ENCODE data around the gene KCNH8.

The KCNH8 gene

DNA sequence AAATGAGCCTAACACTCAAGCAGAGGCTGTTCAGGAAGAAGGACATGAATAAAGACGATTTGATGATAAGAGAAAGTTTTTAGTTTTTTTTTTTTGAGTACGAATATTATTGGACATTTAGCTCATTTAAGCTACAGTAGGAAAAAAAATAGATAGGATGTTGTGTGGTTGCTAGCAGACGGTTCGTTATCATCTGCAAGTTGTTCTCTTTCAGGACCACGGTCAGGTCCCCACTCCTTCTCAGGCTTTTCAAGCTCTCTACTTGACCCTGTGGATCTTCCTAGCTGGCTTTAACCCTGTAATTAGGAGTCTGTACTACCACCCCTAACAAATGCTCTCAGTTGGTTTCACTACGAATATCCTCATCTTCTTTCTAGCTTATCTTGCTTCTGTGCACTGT, 1.1 kb downstream of the KCNH8 start:
- no peaks in the 10 kb centered on the region for H3K36me3 Mint-ChIP-seq
- H3K27ac Mint-ChIP-seq, result no peak overlapping the region
- no peak overlapping the region for H3K4me3 Mint-ChIP-seq
- peaks cover 6 to 7% of the 10 kb centered on the region in 2 donors for H3K27me3 Mint-ChIP-seq
- no peak for ATAC-seq (replicated peaks)
- H3K4me1 Mint-ChIP-seq, result peaks cover 10 to 20% of the 10 kb centered on the region in 2 donors
- no peak for DNase-seq
- H3K9me3 Mint-ChIP-seq, result peaks cover 2 to 3% of the 10 kb centered on the region in 2 donors

DNA sequence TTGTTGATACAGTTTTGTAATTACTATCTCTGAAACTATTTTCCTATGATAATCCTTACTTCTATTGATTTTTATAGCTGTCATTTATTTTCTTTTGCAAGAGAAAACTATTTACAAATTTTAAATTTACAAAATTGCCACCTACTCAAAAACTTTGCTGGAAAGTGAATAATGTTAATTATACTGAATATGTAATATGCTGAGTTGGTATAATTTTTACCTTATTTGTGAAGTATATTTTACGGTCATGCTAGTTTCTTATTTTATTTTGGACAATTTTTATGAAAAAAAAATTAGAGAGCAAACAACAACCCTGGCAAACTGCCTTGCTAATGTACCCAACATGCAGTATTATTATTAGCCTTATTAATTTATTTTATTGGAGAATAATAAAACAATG, 2.9 kb downstream of the KCNH8 start:
- no peak for ATAC-seq (replicated peaks)
- Mint-ChIP-seq H3K4me1 (peaks cover 8 to 20% of the 10 kb centered on the region in 2 donors), H3K27me3 (peaks cover 6 to 7% of the 10 kb centered on the region in 2 donors), H3K4me3 (no peak overlapping the region), H3K36me3 (no peaks in the 10 kb centered on the region), H3K27ac (no peak overlapping the region), H3K9me3 (no peaks in the 10 kb centered on the region)
- no peak for DNase-seq

DNA sequence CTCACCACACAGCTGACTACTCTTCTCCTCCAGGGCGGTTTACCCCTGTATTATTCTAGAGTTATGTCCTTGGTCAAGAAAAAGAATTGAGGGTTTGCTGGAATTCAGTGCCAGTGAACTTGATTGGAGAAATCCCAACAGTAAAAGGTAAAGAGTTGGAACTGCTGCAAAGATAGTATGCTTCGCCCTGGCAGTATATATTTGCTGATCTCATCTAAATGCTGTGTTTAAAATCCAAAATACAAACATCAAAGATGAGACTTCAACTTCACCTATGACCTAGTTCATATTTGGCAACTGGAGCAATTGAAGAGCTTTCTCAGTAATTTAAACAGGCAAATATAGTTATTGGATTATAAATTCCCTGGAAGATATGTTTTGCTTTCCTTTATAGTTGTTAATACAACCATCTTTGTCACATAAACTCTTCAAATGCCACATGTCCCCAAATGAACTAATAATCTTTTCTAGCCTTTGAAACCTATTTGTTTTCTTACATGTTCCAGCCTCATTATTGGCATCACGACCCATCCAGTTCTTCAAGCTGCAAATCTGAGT, 6.5 kb downstream of the KCNH8 start:
- Mint-ChIP-seq H3K27ac (no peak overlapping the region), H3K4me1 (no peaks in the 10 kb centered on the region), H3K9me3 (no peaks in the 10 kb centered on the region), H3K4me3 (no peak overlapping the region), H3K27me3 (no peaks in the 10 kb centered on the region), H3K36me3 (no peaks in the 10 kb centered on the region)
- DNase-seq (no peak), ATAC-seq (replicated peaks) (no peak)

DNA sequence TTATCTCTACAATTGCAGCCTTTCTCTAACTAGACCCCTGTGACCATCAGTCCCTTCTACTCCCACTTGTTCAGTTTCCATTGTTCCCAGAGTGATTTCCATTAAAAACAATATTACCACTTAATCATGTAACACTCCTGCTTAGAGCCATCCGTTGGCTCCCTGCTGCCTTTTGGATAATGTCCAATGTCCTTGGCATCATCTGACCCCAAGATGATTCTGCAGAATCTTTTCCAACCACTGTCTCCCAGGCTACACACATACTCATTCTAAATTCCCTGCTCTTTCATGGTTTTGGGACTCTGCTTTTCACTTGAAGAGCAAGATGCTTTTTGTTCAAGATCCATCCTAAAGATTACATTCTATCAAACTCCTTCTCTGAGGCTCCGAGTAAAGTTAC, 7.1 kb downstream of the KCNH8 start:
- DNase-seq (no peak), ATAC-seq (replicated peaks) (no peak)
- Mint-ChIP-seq H3K27ac (no peak overlapping the region), H3K27me3 (no peaks in the 10 kb centered on the region), H3K36me3 (no peaks in the 10 kb centered on the region), H3K4me1 (no peaks in the 10 kb centered on the region), H3K4me3 (no peak overlapping the region), H3K9me3 (no peaks in the 10 kb centered on the region)

DNA sequence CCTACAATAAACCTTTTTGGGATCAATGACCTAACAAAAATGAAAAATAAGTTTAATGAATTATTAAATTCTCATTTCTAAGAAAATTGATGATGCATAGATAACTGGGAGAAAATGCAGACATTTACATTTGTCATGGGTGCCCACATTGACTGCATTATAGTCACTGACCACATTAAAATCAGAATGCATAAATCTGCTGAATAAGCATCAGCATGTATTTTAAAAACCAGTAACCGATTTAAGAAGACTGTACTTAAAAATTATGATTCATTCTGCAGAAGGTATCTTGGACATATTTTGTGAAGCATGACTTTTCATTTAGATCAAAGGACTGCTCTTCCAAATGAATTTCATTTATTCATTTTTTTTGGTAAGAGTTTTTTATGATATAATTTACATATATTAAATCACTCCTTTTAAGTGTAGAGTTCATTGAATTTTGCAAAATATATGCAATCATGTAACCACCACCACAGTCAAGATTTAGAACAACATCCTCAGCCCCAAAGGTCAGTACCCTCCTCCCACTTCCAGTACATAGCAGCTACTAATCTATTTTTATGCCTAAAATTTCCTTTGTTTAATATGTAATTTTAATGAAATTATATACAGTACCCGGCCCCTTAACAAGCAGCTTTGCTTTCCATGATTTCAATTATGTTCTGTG, 11.8 kb downstream of the KCNH8 start:
- DNase-seq, result no peak
- Mint-ChIP-seq H3K27ac (no peak overlapping the region), H3K4me3 (no peak overlapping the region), H3K36me3 (no peaks in the 10 kb centered on the region), H3K9me3 (no peaks in the 10 kb centered on the region), H3K4me1 (no peaks in the 10 kb centered on the region), H3K27me3 (no peaks in the 10 kb centered on the region)
- no peak for ATAC-seq (replicated peaks)

DNA sequence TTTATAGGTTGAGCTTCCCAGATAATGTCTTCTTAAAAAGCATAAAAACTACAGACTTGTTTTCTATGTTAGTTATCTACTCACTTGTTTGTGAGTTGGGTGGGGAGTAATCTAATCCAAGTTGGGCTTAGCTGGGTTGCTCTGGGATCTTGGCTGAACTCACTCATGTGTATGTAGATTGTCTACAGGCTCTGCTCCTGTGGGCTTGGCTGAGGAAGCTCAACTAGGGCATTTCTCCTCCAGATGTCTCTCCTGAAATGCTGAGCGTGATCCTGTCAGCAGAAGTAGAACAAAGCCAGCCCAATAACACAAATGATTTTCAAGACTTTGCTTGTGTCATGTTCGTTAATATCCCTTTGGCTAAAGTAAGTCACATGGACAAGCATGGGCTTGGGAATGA, 17.3 kb downstream of the KCNH8 start:
- H3K27ac Mint-ChIP-seq, result no peak overlapping the region
- H3K36me3 Mint-ChIP-seq, result peaks cover 0 to 1% of the 10 kb centered on the region in 2 donors
- H3K4me1 Mint-ChIP-seq, result no peaks in the 10 kb centered on the region
- H3K4me3 Mint-ChIP-seq, result no peak overlapping the region
- peaks cover 0 to 5% of the 10 kb centered on the region in 2 donors for H3K27me3 Mint-ChIP-seq
- H3K9me3 Mint-ChIP-seq, result no peaks in the 10 kb centered on the region
- ATAC-seq (replicated peaks) (no peak), DNase-seq (no peak)

DNA sequence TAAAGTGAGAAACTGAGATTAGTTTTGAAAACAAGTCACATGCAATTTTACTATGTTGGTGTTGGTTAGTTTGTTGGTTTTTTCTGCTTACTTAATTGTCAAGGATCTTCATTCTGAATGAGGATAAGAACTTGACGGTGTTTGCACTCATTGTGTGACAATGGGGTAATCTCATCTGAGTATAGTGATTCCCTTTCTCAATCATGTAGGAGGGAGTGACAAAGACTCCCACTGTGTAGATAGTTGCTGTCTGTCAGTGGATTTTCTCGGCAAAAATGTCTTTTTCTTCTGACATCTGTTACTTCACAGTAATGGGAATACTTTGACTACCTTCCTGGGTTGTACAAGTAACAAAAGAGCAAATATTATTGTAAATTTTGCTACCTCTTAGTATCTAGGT, 23.5 kb downstream of the KCNH8 start:
- DNase-seq (no peak), ATAC-seq (replicated peaks) (no peak)
- peaks cover 0 to 9% of the 10 kb centered on the region in 2 donors for H3K27me3 Mint-ChIP-seq
- no peak overlapping the region for H3K27ac Mint-ChIP-seq
- H3K36me3 Mint-ChIP-seq, result peaks cover 0 to 1% of the 10 kb centered on the region in 2 donors
- no peak overlapping the region for H3K4me3 Mint-ChIP-seq
- no peaks in the 10 kb centered on the region for H3K9me3 Mint-ChIP-seq
- no peaks in the 10 kb centered on the region for H3K4me1 Mint-ChIP-seq

DNA sequence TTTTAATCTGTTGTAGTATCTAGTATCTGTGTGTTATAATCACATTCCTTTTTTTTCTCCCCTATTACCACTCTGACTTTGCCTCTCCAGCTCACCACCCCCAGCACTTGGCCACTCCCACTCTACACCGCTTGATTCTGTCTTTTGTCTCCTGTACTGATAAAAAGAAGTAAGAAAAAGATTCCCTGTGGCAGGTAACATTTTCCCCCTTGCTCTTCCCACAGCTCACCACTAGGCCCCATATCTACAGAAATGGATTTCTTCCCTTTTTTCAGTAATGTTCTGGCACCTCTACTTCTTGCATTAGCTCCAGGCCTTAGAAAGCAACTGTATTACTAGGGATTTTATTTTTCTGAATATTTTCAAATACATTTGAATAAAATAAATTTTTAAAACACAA, 25.6 kb downstream of the KCNH8 start:
- Mint-ChIP-seq H3K27me3 (peaks cover 0 to 9% of the 10 kb centered on the region in 2 donors), H3K27ac (no peak overlapping the region), H3K4me3 (no peak overlapping the region), H3K36me3 (peaks cover 0 to 1% of the 10 kb centered on the region in 2 donors), H3K4me1 (no peaks in the 10 kb centered on the region), H3K9me3 (no peaks in the 10 kb centered on the region)
- DNase-seq, result no peak
- ATAC-seq (replicated peaks), result no peak

DNA sequence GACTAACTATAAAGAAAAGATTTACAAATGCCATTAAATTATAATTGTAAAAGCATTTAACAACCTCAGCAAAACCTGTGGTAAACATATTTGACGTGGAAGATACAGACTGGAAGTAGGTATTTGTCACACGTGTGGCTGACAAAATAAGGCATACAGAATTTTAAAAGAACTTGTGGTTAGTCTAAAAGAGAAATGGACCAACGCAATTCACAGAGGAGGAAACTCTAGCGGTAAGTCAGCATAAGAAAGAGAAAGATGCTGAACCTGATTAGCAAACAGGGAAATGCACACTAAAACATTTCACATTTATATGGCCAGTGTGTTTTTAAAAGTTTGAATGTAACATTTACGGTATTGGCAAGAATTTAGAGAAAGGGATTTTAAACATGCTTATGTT, 35.3 kb downstream of the KCNH8 start:
- ATAC-seq (replicated peaks) (peak in 1 of 2 donors; percentile 49), DNase-seq (no peak)
- H3K27ac Mint-ChIP-seq, result no peak overlapping the region
- H3K4me3 Mint-ChIP-seq, result no peak overlapping the region
- peaks cover 3 to 10% of the 10 kb centered on the region in 2 donors for H3K4me1 Mint-ChIP-seq
- H3K9me3 Mint-ChIP-seq, result peaks cover 0 to 1% of the 10 kb centered on the region in 2 donors
- no peaks in the 10 kb centered on the region for H3K27me3 Mint-ChIP-seq
- H3K36me3 Mint-ChIP-seq, result no peaks in the 10 kb centered on the region

DNA sequence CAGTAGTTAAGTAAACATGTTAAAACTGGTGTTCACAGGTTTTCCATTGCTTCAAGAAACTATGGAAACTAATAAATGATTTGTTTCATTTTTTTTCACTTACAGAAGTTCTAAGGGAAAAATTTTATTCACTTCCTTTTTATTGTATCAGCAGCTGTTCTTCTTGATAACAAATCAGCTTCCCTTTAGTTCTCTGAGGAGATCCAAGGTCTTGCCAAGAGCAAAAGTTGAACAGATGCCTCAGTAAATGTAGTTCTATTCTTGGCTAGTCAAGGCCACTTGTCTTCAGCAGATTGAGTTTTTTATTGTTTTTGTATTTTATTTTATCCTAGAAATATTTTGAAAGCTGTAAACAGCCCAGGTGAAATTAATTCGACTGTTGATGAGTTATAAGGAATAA, 41.8 kb downstream of the KCNH8 start:
- DNase-seq (no peak), ATAC-seq (replicated peaks) (no peak)
- no peaks in the 10 kb centered on the region for H3K27me3 Mint-ChIP-seq
- H3K27ac Mint-ChIP-seq, result no peak overlapping the region
- peaks cover 0 to 2% of the 10 kb centered on the region in 2 donors for H3K4me1 Mint-ChIP-seq
- no peaks in the 10 kb centered on the region for H3K9me3 Mint-ChIP-seq
- H3K36me3 Mint-ChIP-seq, result no peaks in the 10 kb centered on the region
- no peak overlapping the region for H3K4me3 Mint-ChIP-seq

DNA sequence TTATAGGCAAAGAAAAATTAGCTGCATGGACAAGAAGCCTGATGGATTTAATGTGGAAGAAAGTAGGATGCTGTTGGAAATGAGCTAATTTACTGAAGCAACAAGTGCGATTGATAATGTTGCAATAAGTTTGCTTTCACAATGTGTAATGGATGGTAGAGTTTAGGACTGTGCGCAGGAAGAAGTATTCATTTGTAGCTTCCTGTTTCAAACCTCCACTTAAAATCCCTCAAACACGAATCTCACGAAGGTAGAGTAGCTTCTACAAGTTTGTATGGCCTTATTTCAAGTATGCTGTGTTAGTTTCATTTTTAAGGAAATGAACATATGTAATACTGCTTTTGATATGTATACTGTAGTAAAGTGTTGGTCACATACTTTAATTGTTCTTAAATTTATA, 42.3 kb downstream of the KCNH8 start:
- no peaks in the 10 kb centered on the region for H3K27me3 Mint-ChIP-seq
- no peak overlapping the region for H3K27ac Mint-ChIP-seq
- DNase-seq (no peak), ATAC-seq (replicated peaks) (peak; percentile 60 to 75)
- no peak overlapping the region for H3K4me3 Mint-ChIP-seq
- no peaks in the 10 kb centered on the region for H3K9me3 Mint-ChIP-seq
- no peaks in the 10 kb centered on the region for H3K36me3 Mint-ChIP-seq
- H3K4me1 Mint-ChIP-seq, result peaks cover 0 to 2% of the 10 kb centered on the region in 2 donors

DNA sequence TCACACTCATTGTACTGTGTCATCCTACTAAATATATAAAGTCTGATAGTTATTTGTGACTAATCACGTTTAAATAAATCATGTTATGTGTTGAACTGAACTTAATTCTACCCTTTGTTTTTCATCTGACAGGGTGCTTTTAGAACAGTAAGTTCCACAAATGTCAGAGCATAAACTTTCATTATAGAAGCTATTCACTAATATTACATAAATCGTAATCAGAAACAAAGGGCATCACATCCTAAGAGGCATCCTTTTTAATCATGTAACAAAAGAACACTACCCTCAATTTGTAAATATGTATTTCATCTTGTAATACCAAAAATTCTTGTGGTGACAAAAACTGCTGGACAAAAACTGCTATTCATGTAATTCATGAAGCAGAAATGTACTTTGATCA, 50.8 kb downstream of the KCNH8 start:
- Mint-ChIP-seq H3K36me3 (no peaks in the 10 kb centered on the region), H3K27me3 (no peaks in the 10 kb centered on the region), H3K4me1 (peaks cover 0 to 1% of the 10 kb centered on the region in 2 donors), H3K27ac (no peak overlapping the region), H3K9me3 (no peaks in the 10 kb centered on the region), H3K4me3 (no peak overlapping the region)
- no peak for ATAC-seq (replicated peaks)
- no peak for DNase-seq

DNA sequence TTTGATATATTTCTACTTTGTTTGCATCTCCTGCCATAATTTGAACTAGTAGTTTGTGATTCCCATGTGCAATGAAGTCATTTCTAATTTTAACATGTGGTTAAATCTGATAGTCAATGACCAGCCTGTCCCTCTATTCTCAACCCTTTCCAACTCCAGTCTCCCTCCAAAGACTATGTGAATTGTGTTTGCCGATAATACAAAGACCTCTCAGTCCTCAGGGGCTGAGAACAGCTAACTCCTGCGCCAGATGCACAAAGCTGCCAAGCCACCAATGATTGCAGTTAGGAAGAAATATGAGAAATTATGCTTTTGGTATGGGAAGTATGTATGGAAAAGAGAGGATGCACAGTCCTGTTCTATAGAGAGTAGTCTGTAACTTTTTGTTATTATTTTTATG, 54.0 kb downstream of the KCNH8 start:
- no peaks in the 10 kb centered on the region for H3K36me3 Mint-ChIP-seq
- no peaks in the 10 kb centered on the region for H3K9me3 Mint-ChIP-seq
- H3K27ac Mint-ChIP-seq, result no peak overlapping the region
- DNase-seq (no peak), ATAC-seq (replicated peaks) (no peak)
- no peak overlapping the region for H3K4me3 Mint-ChIP-seq
- H3K4me1 Mint-ChIP-seq, result no peaks in the 10 kb centered on the region
- no peaks in the 10 kb centered on the region for H3K27me3 Mint-ChIP-seq

DNA sequence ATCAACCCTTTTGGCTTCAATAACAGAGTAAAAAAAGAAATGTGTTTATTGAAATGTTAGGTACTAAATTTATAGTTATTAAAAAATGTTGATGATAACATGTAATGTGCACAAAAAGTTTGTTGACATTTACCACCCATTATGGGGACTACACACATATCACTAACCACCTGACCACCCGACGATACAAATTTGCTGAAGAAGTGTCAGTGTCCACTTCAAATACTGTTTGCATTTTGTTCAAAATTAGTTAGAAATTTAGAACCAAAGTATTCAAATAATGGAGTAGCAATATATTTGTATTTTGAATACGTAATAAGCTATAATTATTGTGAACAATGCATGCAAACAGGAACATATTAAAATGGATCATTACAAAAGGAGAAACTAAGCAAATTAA, 54.4 kb downstream of the KCNH8 start:
- ATAC-seq (replicated peaks) (no peak), DNase-seq (no peak)
- H3K27ac Mint-ChIP-seq, result no peak overlapping the region
- no peak overlapping the region for H3K4me3 Mint-ChIP-seq
- H3K36me3 Mint-ChIP-seq, result no peaks in the 10 kb centered on the region
- no peaks in the 10 kb centered on the region for H3K9me3 Mint-ChIP-seq
- no peaks in the 10 kb centered on the region for H3K27me3 Mint-ChIP-seq
- no peaks in the 10 kb centered on the region for H3K4me1 Mint-ChIP-seq

DNA sequence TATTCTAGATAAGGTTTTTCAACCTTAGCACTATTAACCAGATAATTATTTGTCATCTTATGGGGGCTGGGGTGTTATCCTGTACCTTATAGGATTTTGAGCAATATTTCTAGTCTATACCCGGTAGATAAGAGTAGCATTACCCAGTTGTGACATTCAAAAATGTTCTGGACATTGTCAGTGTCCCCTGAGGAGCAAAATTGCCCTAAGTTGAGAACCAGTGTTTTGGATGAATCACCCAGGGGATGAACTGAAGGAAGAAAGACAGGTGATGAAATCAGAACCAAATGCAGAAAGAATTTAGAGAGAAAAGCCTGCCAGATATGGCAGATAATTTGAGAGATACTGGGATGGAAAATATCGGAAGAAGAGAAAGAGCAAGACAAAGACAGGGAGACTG, 58.2 kb downstream of the KCNH8 start:
- Mint-ChIP-seq H3K4me3 (no peak overlapping the region), H3K27ac (no peak overlapping the region), H3K36me3 (no peaks in the 10 kb centered on the region), H3K27me3 (no peaks in the 10 kb centered on the region), H3K4me1 (no peaks in the 10 kb centered on the region), H3K9me3 (no peaks in the 10 kb centered on the region)
- no peak for ATAC-seq (replicated peaks)
- DNase-seq, result no peak

Measured in stimulated activated naive B cell treated with anti-CD40 and anti-IgM and Interleukin-4, amounts not matched to agents 10 μg/mL and 1 μg/mL and 100 μg/mL, for 72 hours (primary cell).